MM.1S (cell line): Measurements from ENCODE around the gene DCLRE1C.

ENCODE experiments used
- EZH2 ChIP-seq: fragments of 300-600 bp; sonication (generic); optimal IDR thresholded peaks from 2 replicates; pipeline ENCODE3; 2017; ENCODE audit warnings: low read depth, mild to moderate bottlenecking, antibody characterized with exemption, low read length, mixed read lengths
- TF ChIP-seq, protein P1 (sequence below): fragments of 300-600 bp; sonication (generic); IDR thresholded peaks from 2 replicates; pipeline ENCODE4 v1.5.1; 2016; ENCODE audit warnings: antibody characterized with exemption, low read length, mixed read lengths

DNA sequence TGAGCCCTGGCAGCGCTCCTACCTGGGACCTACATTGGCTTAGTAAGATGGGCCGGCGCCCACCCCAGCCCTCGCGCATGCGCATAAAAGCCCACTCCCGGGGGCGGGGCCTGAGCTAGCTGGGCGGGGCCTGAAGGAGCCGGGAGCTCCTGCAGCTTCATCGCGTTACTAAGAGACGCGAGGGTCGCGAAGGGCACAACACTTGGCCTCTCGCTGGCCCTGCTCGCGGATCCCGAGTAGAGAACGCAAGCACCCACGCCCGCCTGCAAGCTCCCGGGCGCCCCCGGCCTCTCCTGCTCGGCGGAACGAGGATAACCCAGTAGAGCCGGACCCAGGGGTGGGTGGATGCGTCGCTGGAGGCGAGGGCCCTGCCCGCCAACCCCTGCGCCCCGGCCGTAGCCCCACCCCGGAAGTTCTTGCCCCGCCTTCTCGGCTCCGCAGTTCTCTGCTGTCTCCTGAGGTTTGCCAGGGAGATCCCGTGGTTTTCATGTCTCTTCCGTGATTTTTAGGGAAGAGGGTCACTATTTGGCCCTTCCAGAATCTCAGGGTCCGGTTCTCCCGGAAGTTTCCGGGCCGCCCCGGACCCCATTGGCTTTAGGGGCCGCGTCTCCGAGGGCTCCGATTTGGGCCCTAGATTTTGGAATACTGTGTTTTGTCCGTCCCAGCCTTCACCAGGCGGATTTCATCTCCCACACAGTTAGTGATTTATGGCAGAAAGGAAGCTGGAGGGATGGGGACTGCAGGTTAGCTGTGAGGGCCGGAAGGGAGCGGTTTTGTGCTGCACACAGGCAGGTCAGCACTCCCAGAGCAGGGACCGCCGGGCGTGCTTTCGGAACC, 5.5 kb upstream of the DCLRE1C start, which contains the start of gene MEIG1:
- TF ChIP-seq, protein P1, sequence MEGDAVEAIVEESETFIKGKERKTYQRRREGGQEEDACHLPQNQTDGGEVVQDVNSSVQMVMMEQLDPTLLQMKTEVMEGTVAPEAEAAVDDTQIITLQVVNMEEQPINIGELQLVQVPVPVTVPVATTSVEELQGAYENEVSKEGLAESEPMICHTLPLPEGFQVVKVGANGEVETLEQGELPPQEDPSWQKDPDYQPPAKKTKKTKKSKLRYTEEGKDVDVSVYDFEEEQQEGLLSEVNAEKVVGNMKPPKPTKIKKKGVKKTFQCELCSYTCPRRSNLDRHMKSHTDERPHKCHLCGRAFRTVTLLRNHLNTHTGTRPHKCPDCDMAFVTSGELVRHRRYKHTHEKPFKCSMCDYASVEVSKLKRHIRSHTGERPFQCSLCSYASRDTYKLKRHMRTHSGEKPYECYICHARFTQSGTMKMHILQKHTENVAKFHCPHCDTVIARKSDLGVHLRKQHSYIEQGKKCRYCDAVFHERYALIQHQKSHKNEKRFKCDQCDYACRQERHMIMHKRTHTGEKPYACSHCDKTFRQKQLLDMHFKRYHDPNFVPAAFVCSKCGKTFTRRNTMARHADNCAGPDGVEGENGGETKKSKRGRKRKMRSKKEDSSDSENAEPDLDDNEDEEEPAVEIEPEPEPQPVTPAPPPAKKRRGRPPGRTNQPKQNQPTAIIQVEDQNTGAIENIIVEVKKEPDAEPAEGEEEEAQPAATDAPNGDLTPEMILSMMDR: no peak
- TF ChIP-seq EZH2: no peak
